ENCODE measurements around the gene BAIAP2. TPM values are rescaled to one million over a fixed set of nuclear protein-coding genes. Genes with fewer than 3 reads are reported as not detected.

BAIAP2 gene
- total RNA-seq, 1 donor from 2014 or later: 119 TPM

- intact Hi-C loops (cut with DNase I): no loop called here
- Histone ChIP-seq H3K27me3 (ENCODE audit: low read depth) (peaks cover 20% of the 10 kb centered on the region), H3K36me3 (peaks cover 55% of the 10 kb centered on the region), H3K27ac (no peak overlapping the region), H3K4me1 (peaks cover 20% of the 10 kb centered on the region), H3K9me3 (no peaks in the 10 kb centered on the region), H3K4me3 (no peak overlapping the region)
- TF ChIP-seq, protein P1, sequence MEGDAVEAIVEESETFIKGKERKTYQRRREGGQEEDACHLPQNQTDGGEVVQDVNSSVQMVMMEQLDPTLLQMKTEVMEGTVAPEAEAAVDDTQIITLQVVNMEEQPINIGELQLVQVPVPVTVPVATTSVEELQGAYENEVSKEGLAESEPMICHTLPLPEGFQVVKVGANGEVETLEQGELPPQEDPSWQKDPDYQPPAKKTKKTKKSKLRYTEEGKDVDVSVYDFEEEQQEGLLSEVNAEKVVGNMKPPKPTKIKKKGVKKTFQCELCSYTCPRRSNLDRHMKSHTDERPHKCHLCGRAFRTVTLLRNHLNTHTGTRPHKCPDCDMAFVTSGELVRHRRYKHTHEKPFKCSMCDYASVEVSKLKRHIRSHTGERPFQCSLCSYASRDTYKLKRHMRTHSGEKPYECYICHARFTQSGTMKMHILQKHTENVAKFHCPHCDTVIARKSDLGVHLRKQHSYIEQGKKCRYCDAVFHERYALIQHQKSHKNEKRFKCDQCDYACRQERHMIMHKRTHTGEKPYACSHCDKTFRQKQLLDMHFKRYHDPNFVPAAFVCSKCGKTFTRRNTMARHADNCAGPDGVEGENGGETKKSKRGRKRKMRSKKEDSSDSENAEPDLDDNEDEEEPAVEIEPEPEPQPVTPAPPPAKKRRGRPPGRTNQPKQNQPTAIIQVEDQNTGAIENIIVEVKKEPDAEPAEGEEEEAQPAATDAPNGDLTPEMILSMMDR (IDR thresholded peaks at IDR 0.05): no peak
- DNase-seq (peak; percentile 45), ATAC-seq (no peak)
Observed at GRCh38 chr17:80999536-81000333, 35.2 kb upstream of the BAIAP2 start.

- Histone ChIP-seq H3K27me3 (ENCODE audit: low read depth) (peaks cover 25% of the 10 kb centered on the region), H3K9me3 (no peaks in the 10 kb centered on the region), H3K27ac (no peak overlapping the region), H3K4me1 (peaks cover 21% of the 10 kb centered on the region), H3K36me3 (peaks cover 50% of the 10 kb centered on the region), H3K4me3 (no peak overlapping the region)
- ATAC-seq: no peak
- TF ChIP-seq, protein P1 (IDR thresholded peaks at IDR 0.05): no peak
- DNase-seq: no peak
- intact Hi-C loops (cut with DNase I): no loop called here
Observed at GRCh38 chr17:81000334-81000630, 34.7 kb upstream of the BAIAP2 start.

GRCh38 chr17:81000631-81001357 is 34.2 kb upstream of the BAIAP2 start:
- TF ChIP-seq, protein P1 (IDR thresholded peaks at IDR 0.05): no peak
- no peak for DNase-seq
- intact Hi-C loops (cut with DNase I): no loop called here
- no peaks in the 10 kb centered on the region for H3K9me3 ChIP-seq
- H3K27me3 ChIP-seq (ENCODE audit: low read depth): peaks cover 30% of the 10 kb centered on the region
- no peak for ATAC-seq
- peaks cover 21% of the 10 kb centered on the region for H3K4me1 ChIP-seq
- no peak overlapping the region for H3K27ac ChIP-seq
- no peak overlapping the region for H3K4me3 ChIP-seq
- H3K36me3 ChIP-seq: peaks cover 45% of the 10 kb centered on the region

- intact Hi-C loops (cut with DNase I): no loop called here
- DNase-seq (no peak), ATAC-seq (no peak)
- Histone ChIP-seq H3K9me3 (no peaks in the 10 kb centered on the region), H3K4me1 (peaks cover 21% of the 10 kb centered on the region), H3K36me3 (peaks cover 33% of the 10 kb centered on the region), H3K27me3 (ENCODE audit: low read depth) (peaks cover 34% of the 10 kb centered on the region), H3K27ac (no peak overlapping the region), H3K4me3 (no peak overlapping the region)
- TF ChIP-seq, protein P1 (IDR thresholded peaks at IDR 0.05): no peak
Observed at GRCh38 chr17:81002013-81002384, 33.0 kb upstream of the BAIAP2 start.

- TF ChIP-seq, protein P1 (IDR thresholded peaks at IDR 0.05): no peak
- Histone ChIP-seq H3K27ac (no peak overlapping the region), H3K4me3 (no peak overlapping the region), H3K36me3 (peaks cover 26% of the 10 kb centered on the region), H3K9me3 (no peaks in the 10 kb centered on the region), H3K4me1 (peaks cover 21% of the 10 kb centered on the region), H3K27me3 (ENCODE audit: low read depth) (peaks cover 34% of the 10 kb centered on the region)
- ATAC-seq (peak; percentile 5 to 53), DNase-seq (peak; percentile 58)
- intact Hi-C loops (cut with DNase I): no loop called here
Observed at GRCh38 chr17:81002409-81003361, 32.3 kb upstream of the BAIAP2 start.

All from lower lobe of right lung (tissue), 2 donors.